Left kidney (tissue), 2 donors: ENCODE data around the gene SLC6A7. TPM values are rescaled to one million over a fixed set of nuclear protein-coding genes. Genes with fewer than 3 reads are reported as not detected.
"Not testable (repeated sequence)": the region's sequence is repeated elsewhere in the genome, so short reads cannot be mapped to it uniquely, and the experiment has no call there.

Experiments
- DNase-seq: peaks from one replicate; pipeline ENCODE4 v3.0.0-alpha.2; 2013
- polyA plus RNA-seq: library from polyadenylated mRNA; unstranded; fragments of 120-200 nt; gene quantifications from one replicate; pipeline ENCODE4 v1.2.1, GENCODE V29; 2013; ENCODE audit not compliant: insufficient read length

The SLC6A7 gene
- polyA plus RNA-seq, 1 donor, result 0.12 TPM

DNA sequence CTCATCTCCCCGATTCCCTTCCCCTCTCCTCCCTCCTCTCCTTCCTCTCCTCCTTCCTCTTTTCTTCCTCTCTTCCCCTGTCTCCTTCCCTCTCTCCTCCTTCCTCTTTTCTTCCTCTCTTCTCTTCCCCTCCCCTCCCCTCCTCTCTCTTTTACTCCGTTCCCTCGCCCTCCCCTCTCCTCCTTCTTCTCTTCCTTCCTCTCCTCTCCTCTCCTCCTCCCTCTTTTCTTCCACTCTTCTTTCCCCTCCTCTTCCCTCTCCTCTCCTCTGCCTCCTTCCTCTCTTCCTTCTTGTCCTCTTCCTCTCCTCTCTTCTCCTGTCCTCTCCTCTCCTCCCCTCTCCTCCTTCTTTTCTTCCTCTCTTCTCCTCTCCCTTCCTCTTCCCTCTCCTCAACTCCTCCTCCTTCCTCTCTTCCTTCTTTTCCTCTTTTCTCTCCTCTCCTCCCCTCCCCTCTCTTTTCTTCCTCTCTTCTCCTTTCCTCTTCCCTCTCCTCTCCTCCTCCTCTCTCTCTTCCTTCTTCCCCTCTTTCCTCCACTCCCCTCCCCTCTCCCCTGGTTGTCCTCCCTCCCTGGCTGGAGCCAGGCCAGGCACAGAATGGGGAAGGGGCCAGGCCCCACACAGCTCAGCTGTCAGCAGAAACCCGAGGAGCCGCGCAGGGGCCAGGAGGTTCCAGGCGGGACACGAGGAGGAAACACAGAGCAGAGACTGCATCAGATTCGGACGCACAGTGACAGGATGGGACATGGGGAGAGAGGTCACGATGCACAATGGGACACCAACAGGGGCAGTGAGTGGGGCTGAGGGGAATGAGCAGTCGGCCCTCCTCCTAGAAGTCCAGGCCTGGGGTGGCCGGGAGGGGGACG lies 51.7 kb downstream of the SLC6A7 start:
- DNase-seq, result no peak

DNA sequence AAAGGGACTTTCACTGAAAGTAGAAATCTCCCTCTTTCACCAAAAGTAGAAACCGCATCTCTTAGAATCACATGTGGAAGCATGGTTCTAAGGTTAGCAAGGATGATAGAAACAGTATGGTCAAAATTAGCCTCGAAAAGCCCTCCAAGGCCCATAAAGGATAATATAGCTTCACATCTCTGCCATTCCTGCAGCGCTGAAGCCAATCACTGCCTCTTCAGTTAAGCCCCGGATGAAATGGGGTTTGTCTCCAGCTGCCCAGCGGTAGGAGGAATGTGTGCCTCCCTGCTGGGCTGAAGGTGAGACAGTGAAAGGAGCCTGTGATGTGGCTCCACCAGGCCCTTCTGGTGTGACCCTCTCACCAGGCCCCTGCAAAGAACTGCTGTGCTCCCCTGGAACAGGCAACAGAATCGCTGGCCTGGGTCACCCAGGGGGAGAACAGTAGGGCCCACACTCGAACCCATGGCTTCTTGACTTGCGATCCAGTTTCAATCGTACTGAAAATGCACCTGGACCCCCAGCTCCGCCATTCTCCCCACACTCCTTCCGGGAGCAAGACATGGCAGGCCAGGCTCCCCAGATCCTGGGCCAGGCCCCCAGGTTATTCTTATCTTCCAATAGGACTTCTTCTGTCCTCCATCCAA lies 52.5 kb downstream of the SLC6A7 start:
- DNase-seq, result no peak

DNA sequence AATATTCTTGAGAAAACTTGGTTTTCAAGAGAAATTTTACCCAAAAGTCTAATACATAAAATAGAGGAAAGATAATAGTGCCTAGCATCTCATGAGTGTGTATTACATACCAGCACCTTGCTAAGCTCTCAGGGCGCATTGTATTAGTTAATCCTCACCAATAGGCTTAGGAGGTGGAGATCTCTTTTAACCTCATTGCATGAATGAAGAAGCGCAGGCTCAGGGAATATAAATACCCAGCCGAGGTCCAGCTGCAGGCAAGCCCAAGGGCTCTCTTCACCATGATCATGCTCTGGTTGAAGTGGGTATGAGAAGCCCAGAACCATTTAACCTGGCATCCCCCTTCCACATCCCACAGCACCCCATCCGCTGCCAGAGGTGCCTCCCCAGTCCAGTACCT lies 53.7 kb downstream of the SLC6A7 start:
- no peak for DNase-seq

DNA sequence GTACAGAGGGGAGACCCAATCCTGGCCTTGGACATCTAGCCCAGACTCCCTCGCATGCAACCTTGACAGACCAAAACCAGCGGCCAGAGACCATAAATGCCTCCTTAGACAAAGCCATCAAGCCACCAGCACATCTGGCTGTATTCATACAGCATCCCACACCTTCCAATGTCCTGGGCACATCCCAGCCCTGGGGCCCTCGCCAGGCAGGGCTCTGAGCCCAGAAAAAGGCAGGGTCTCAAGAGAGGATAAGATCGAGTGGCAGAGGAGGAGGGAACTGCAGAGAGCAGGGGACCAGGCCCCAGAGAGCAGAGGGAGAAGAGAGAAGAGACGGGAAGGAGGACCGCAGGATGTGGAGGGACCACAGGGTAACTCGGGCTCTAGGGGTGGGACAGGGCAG lies 54.3 kb downstream of the SLC6A7 start:
- DNase-seq, result no peak

DNA sequence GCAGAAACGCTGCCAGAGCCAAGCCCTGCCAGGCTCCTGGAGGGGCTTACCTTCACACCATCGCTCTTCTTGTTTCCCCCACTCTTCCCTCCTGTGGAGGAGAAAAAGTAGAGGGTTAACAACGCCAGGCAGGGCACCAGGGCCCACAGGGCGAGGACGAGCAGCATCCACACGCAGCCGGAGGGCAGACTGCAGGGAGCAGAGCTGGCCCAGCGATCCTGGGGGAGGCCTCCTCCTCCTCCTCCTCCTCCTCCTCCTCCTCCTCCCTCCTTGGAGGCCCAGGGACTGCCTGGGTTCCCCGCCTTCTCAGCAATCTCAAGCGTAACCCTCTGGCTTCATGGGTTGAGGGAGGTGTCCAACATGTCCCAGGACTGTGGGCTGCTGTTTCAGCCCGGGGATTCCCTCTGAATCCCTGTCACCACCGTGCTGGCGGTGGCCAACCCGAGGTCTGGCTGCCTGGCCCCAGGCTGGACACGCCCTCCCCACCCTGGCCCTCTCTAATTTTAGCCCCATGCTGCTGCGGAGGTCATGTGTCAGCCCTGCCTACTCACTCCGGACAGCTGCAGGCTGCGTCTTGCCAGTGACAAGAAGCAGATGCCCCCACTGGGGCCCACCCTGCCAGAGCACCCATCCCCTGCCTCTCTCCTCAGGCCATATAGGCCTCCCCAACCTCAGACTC lies 55.4 kb downstream of the SLC6A7 start:
- DNase-seq, result no peak

DNA sequence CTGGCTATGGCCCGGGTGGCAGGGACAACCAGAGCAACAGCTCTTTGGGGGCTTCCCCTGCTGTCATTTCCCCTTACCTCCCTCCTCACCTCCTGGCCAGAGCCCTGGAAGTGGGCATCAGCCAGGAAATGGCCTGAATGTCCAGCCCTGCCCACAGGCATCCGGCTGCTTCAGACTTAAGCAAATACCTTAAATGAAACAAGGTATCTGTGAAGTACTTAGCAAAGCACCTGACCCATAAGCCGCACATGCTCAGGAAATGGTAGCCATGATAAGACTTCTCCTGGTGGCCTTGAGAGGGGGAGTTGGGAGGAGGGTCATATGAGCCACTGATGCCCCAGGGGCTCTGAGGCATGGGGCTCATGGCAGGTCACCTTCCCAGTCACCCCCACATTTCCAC lies 55.9 kb downstream of the SLC6A7 start:
- no peak for DNase-seq

DNA sequence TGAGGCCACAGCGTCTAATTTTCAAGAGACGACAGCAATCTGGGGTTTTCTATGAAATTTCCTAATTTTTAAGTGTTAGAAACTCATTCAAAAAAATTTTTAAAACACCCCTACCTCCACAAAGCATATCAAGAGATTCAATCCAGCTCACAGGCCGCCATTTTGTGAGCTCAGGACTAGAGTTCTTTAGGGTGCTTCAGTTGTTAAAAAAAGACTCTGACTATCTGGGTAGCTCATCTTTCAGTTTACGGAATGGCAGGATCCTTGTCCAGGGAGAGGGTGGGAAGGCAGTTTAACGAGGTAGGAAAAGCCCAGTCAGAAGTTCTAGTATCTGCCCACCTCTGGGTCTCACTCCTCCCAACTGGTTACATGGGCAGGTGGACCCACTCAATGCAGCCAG lies 56.6 kb downstream of the SLC6A7 start:
- no peak for DNase-seq

DNA sequence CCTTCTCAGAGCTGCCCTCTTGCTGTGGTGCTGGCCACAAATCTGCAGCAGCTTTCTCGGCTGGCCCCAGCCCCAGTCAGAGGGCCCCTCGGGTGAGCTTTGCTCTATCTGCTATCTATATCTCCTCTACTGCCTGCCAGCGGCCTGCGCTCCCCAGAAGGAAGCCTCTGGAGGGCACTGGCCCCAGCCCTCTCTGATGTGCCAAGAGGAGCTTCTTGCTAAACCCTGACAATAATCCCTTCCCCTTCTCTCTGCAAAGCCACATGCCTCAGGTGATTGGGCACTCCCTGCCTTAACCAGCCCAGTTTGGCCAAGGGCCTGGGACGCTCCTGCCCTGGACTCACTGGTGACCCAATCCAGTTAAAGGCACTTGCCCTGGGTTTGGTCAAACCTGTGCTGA lies 57.0 kb downstream of the SLC6A7 start:
- no peak for DNase-seq

DNA sequence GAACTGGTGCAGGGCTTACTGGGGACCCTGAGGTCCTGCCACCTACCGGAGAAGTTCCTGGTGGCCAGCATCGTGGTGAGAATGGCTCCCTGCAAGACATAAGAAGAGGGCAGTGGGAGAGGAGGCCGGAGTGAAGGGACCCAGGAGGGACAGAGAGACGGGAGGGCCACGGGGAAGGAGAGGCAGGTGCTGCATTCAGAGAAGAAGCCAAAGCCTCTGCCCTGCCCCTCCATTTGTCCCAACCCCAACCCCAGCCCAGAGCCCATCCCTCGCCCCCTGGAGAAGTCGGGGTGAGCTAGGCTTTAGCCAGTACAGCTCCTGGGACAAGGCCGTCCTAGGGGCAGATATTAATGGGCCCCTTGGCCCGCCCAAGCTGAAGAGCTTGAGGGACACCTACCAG lies 57.9 kb downstream of the SLC6A7 start:
- DNase-seq, result no peak

DNA sequence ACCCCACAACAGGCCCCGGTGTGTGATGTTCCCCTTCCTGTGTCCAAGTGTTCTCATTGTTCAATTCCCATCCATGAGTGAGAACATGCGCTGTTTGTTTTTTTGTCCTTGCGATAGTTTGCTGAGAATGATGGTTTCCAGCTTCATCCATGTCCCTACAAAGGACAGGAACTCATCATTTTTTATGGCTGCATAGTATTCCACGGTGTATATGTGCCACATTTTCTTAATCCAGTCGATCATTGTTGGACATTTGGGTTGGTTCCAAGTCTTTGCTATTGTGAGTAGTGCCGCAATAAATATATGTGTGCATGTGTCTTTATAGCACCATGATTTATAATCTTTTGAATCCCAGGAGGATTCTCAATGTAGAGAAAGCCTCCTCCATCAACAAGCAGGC lies 58.6 kb downstream of the SLC6A7 start:
- not testable (repeated sequence) for DNase-seq

DNA sequence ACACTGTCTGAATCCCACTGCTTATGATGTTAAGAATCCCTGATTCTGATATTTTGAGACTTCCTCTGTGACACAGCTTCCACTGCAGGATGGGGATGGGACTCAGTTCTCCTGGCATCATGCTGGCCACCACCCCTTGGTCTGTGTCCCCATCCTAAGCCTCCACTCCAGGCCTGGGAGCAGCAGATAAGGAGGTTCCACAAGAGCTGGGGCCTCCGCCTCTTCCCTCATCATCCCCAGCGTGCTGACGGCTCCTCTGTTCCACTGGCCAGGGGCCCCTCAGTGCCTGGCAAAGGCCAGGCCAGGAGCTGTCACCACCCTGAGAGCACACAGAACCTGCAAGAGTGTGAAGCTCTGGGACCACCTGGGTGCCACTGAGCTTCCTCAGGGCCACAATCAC lies 59.1 kb downstream of the SLC6A7 start:
- no peak for DNase-seq

DNA sequence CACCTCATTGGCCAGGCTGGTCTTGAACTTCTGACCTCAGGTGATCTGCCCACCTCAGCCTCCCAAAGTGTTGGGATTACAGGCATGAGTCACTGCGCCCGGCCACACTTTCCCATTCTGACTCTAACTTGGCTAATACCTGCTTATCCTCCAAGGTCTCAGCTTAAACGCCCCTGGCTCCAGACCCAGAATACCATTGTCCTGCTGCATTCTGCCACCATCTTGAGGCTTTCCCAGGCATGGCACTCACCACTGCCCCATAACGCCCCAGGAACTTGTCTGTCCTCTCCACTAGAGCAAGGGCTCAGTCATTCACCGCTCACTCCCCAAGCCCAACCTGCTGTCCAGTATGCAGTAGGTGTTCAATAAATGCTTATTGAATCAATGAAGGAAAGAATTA lies 59.9 kb downstream of the SLC6A7 start:
- no peak for DNase-seq

DNA sequence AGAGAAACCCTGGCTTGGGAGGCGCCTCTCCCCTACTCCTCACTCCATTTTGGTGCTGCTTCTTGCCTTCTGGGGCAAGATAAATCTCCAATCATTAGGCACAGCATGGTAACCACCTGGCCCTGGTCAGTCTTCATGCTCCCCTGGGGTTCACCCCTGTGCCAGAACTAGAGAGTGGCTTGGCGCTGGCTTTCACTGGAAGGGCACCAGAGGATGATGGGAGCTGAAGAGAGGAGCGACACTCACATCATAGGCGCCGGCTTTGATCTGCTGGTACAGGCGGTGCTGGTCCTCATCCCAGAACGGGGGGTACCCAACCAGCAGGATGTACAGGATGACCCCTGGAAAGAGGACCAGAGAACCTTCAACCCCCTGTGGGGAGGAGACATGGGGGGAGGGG lies 61.6 kb downstream of the SLC6A7 start:
- DNase-seq, result no peak

DNA sequence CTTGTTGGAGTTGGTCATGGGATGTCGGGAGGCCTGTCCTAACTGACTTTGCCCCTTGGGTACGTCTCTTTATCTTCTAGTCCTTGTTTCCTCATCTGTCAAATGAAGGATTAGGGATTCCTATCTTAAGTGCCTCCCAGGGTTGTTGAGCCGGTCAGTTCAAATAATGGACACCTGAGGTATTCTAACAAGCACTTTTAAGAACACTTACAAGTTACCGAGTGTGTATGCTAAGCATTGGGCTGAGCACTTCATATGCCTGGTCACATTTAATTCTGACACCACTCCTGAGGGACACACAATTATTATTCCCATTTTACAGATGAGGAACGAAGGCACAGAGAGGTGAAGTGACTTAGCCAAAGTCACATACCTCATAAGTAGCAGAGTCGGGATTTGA lies 62.6 kb downstream of the SLC6A7 start:
- DNase-seq, result no peak

DNA sequence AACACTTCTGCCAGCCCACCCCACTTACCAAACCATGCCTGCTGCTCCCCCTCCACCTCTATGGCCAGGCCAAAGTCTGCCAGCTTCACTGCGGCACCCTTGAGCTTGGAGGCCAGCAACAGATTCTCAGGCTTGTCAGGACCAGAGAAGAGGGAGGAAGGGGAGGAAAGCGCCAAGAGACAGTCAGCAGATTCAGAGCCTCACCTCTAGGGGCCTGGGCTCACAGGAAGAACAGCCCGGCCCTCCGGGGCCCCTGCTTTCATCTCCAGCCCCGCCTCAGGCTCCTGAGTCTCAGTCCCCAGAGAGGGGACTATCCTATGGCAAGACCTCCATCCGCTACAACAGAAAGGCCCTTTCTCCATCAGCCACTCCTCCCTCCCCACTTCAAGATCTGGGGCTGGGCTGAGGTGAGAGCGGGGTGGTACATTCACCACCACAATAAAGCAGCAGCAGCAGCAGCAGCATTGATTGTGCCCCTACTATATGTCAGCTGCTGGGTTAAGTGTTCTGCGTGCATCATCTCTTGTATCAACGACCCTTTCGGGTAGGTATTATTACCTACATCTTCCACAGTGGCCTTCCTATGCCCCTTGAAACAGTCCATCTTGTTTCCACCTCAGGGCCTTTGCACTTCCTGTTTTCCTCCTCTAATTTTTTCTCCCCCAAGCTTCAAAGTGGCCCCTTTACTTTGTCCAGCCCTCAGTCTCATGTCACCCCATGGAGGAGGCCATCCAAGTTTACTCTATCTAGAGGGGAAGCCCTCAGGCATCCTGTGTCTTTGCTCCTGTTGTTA lies 63.8 kb downstream of the SLC6A7 start:
- no peak for DNase-seq

DNA sequence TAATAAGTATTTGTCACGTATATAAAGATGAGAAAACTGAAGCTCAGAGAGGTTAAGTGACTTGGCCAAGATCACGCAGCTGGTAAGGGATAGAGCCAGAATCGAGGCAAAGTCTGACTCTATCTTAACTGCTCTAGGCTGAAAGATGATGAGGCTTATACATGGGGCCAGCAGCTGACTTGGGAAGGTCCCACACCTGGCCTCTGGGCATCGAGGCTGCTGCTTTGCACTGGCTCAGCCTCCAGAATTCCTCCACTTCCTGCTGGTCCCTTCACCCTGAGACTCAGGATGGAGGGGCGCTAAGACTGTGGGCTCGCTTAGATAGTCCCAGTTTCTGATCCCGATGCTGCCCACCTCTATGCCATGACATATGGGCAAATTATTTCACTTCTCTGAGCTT lies 64.5 kb downstream of the SLC6A7 start:
- no peak for DNase-seq

DNA sequence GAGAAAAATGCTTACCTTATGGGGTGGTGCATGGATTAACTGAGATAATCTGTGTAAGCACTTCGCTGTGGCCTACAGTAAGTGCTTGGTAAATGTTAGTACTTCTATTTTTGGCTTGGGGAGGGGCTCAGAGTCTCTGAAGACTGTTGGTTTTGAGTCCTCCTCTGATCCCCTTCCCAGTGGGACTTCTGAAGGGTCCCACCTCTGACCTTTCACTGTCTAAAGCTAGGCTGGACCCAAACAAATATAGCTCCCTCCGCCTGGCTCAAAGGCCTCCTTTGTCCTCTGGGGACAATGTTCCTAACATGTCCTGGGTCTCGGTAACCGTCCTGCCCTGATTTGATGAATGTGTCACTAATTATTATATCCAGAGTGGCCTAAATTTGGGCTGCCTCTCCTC lies 64.9 kb downstream of the SLC6A7 start:
- DNase-seq, result no peak

DNA sequence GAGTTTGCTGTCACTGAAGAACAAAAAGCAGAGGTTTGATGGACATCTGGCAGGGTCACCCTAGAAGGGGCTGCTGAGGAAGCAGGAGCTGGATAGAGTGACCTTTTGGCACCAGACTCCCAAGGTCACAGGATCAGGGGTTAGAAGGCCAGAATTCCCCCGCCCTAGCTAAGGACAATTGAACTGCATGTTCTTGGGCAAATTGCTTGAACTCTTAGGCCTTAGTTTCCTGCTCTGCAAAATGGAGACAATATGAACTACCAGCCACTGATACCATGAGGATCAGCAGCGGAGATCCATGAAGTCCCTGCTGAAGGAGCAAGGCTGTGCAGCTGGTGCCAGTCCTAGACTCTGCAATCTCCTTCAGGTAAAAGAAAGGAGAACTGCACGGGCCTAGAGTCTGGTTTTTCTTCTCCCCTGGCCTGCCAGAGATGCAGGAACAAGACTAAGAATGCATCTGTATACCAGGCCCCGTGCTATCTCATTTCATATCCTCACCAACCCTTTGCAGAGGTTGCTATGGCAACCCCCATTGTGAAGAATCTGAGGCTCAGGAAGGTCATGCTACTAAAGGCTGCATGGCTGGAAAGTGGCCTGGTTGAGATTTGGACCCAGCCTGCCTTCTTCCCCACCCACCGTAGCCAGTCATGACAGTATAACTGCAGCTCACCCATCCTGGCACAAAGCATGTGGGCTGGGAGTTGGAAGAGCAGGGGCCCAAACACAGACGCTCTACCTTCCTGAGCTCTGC lies 66.0 kb downstream of the SLC6A7 start:
- DNase-seq, result no peak

DNA sequence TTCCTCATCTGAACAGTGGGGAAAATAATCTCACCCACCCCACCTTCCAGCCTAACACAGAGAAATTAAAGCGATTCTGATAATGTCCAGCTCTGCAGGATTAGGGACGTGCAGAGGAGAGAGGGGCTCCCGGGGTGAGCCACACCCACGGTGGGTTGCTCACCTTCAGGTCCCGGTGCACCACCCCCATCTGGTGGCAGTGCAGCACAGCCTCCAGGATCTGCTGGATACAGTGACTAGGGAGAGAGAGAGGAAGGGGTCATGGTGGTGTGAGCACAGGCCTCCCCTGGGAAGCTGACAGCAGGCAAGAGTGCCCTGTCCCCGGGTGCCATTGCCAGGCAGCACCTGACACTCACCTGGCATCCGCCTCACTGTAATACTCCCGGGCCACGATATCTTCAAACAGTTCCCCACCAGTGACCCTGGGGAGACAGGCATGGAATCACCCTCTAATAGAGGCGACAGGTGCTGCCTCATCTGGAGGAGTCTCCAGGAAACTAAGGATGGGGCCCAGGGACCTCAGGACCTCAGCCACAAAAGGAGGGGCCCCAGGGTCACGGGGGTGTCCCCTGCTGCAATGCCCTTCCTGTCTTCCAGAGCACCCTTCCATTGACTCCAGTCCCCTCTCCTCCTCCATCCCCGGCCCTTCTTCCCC lies 66.7 kb downstream of the SLC6A7 start:
- DNase-seq, result no peak

DNA sequence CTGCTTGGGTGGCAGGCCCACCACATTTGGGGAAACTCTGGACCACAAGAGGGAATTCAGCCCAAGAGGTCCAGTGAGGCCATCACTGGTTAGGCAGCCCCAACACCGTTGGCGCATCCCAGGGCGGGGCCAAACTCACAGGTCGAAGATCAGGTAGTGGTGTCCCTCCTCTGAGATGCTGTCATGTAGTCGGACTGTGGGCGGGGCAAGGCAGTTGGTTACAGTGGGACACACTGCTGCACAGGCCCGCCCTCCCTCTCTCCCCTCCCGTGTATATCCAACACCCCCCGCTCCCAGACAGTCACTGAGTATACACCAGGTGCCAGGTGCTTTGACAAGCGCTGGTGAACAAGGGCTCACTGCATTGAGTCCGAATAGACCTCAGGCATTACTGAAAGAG lies 67.6 kb downstream of the SLC6A7 start:
- DNase-seq, result no peak

DNA sequence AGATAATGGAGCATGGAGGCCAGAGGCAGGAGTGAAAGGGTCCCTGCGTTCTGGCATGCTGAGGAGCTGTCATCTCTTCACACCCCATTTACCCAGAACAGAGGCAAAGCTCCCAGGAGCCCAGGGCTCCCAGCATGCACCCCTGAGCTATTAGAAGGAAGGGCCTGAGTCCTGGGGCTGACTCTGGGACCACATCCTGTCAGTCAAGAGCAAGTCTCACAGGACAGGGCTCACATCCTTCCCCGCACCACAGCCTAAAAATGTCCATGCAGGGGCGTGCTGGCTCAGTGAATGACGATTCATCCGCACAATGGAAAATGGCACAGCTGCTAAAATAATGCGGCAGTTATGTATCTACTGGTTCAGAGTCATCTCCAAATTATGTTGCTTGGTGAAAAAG lies 68.3 kb downstream of the SLC6A7 start:
- DNase-seq, result no peak
